Measurements from ENCODE around the gene TEC.

- TF ChIP-seq POLR2AphosphoS5 (IDR thresholded peaks at IDR 0.05; ENCODE audit: borderline replicate concordance, low read depth, low read length) (no peak), EZH2 (IDR thresholded peaks at IDR 0.05) (no peak), FOXP2 (optimal IDR thresholded peaks at IDR 0.05; ENCODE audit: control extremely low read depth, extremely low read length, insufficient read depth) (no peak)
Observed at GRCh38 chr4:48116582-48116981, 153.1 kb downstream of the TEC start.
